ENCODE data around the gene TDRD12.
"Not testable (repeated sequence)": the region's sequence is repeated elsewhere in the genome, so short reads cannot be mapped to it uniquely, and the experiment has no call there.

TDRD12 gene

DNA sequence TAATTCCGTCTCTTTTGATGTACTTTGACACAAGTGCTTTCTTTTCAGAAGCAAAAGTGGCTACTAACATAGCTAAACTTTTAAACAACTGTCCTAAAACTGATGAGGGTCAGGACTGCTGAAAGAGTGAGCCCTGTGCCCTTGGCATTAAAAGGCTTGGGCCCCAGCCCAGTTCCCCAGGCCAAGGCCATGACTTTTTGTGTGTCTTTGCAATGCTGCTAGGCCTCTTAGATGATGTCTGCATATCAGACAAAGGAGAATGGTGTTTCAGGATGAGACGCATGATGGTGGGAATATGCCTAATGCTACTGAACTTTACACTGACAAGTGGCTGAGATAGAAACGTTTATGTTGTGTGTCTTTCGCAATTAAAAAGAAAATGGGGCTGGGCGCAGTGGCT lies 112.0 kb downstream of the TDRD12 start:
- ChIA-PET CTCF (interaction anchor here (0.6 kb wide), 1 partner anchor 712 kb away, joined by 5 read pairs; no protein-coding TSS in a partner anchor), POLR2A (no interaction called here)
- Histone ChIP-seq H3K36me3 (ENCODE audit: control insufficient read depth in 2 of 2, insufficient read depth in 1 of 2, low read length in 2 of 2) (no peaks in the 10 kb centered on the region), H3K9me3 (ENCODE audit: control insufficient read depth, insufficient read depth, low read depth, low read length) (peaks cover 3% of the 10 kb centered on the region), H3K4me3 (ENCODE audit: low read depth, low read length) (no peak overlapping the region), H3K27ac (ENCODE audit: extremely low read depth, low read depth, low read length) (no peak overlapping the region), H3K4me1 (ENCODE audit: control insufficient read depth, insufficient read depth, low read length) (no peaks in the 10 kb centered on the region; the same call in 1 of the 2 replicates)
- no peak for TF ChIP-seq ZNF621 (tag by site-specific recombination; IDR thresholded peaks at IDR 0.05)
- no peak for TF ChIP-seq ZNF549 (tag by site-specific recombination; IDR thresholded peaks at IDR 0.05)
- TF ChIP-seq, protein P1, sequence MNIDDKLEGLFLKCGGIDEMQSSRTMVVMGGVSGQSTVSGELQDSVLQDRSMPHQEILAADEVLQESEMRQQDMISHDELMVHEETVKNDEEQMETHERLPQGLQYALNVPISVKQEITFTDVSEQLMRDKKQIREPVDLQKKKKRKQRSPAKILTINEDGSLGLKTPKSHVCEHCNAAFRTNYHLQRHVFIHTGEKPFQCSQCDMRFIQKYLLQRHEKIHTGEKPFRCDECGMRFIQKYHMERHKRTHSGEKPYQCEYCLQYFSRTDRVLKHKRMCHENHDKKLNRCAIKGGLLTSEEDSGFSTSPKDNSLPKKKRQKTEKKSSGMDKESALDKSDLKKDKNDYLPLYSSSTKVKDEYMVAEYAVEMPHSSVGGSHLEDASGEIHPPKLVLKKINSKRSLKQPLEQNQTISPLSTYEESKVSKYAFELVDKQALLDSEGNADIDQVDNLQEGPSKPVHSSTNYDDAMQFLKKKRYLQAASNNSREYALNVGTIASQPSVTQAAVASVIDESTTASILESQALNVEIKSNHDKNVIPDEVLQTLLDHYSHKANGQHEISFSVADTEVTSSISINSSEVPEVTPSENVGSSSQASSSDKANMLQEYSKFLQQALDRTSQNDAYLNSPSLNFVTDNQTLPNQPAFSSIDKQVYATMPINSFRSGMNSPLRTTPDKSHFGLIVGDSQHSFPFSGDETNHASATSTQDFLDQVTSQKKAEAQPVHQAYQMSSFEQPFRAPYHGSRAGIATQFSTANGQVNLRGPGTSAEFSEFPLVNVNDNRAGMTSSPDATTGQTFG (tag by site-specific recombination; IDR thresholded peaks at IDR 0.05; ENCODE audit: borderline replicate concordance): no peak
- no peak for TF ChIP-seq KLF10 (tag by site-specific recombination; IDR thresholded peaks at IDR 0.05)
- no peak for TF ChIP-seq ZNF23 (tag by site-specific recombination; IDR thresholded peaks at IDR 0.05; ENCODE audit: borderline replicate concordance)
- no peak for TF ChIP-seq INSM2 (tag by site-specific recombination; IDR thresholded peaks at IDR 0.05)
- no peak for TF ChIP-seq ZSCAN16 (tag by site-specific recombination; IDR thresholded peaks at IDR 0.05)
- no peak for TF ChIP-seq ZNF768 (tag by site-specific recombination; IDR thresholded peaks at IDR 0.05)
- TF ChIP-seq ZNF677 (tag by site-specific recombination; IDR thresholded peaks at IDR 0.05): no peak
- TF ChIP-seq ZFHX2 (tag by site-specific recombination; conservative IDR thresholded peaks at IDR 0.05): no peak
- no peak for TF ChIP-seq ZNF610 (tag by site-specific recombination; IDR thresholded peaks at IDR 0.05; ENCODE audit: borderline replicate concordance)
- no peak for TF ChIP-seq OSR2 (tag by site-specific recombination; IDR thresholded peaks at IDR 0.05)
- TF ChIP-seq, protein P2, sequence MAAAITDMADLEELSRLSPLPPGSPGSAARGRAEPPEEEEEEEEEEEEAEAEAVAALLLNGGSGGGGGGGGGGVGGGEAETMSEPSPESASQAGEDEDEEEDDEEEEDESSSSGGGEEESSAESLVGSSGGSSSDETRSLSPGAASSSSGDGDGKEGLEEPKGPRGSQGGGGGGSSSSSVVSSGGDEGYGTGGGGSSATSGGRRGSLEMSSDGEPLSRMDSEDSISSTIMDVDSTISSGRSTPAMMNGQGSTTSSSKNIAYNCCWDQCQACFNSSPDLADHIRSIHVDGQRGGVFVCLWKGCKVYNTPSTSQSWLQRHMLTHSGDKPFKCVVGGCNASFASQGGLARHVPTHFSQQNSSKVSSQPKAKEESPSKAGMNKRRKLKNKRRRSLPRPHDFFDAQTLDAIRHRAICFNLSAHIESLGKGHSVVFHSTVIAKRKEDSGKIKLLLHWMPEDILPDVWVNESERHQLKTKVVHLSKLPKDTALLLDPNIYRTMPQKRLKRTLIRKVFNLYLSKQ (tag by site-specific recombination; IDR thresholded peaks at IDR 0.05; ENCODE audit: borderline replicate concordance): no peak
- TF ChIP-seq ZNF530 (tag by site-specific recombination; IDR thresholded peaks at IDR 0.05; ENCODE audit: low read depth): no peak
- TF ChIP-seq ZNF266 (tag by site-specific recombination; IDR thresholded peaks at IDR 0.05; ENCODE audit: low read depth): no peak
- TF ChIP-seq ZNF521 (tag by site-specific recombination; IDR thresholded peaks at IDR 0.05): no peak
- no peak for TF ChIP-seq ZNF48 (tag by site-specific recombination; IDR thresholded peaks at IDR 0.05)

GRCh38 chr19:32832094-32832493 lies 112.5 kb downstream of the TDRD12 start:
- CTCF ChIA-PET: interaction anchor here (0.7 kb wide), 1 partner anchor 358 kb away, joined by 7 read pairs; no protein-coding TSS in a partner anchor
- H3K4me3 ChIP-seq (ENCODE audit: low read depth, low read length); H3K36me3 ChIP-seq (ENCODE audit: control insufficient read depth in 2 of 2, insufficient read depth in 1 of 2, low read length in 2 of 2); H3K9me3 ChIP-seq (ENCODE audit: control insufficient read depth, insufficient read depth, low read depth, low read length); POLR2A ChIA-PET; H3K4me1 ChIP-seq (ENCODE audit: control insufficient read depth, insufficient read depth, low read length); H3K27ac ChIP-seq (ENCODE audit: extremely low read depth, low read depth, low read length): not testable (repeated sequence)

GRCh38 chr19:32832825-32833224 lies 113.3 kb downstream of the TDRD12 start:
- CTCF ChIA-PET: not testable (repeated sequence)

GRCh38 chr19:32833388-32833787 lies 113.8 kb downstream of the TDRD12 start:
- POLR2A ChIA-PET; H3K9me3 ChIP-seq (ENCODE audit: control insufficient read depth, insufficient read depth, low read depth, low read length); H3K27ac ChIP-seq (ENCODE audit: extremely low read depth, low read depth, low read length); H3K4me1 ChIP-seq (ENCODE audit: control insufficient read depth, insufficient read depth, low read length); H3K36me3 ChIP-seq (ENCODE audit: control insufficient read depth in 2 of 2, insufficient read depth in 1 of 2, low read length in 2 of 2); H3K4me3 ChIP-seq (ENCODE audit: low read depth, low read length): not testable (repeated sequence)
- CTCF ChIA-PET: interaction anchor here (0.6 kb wide), 1 partner anchor 88 kb away, joined by 5 read pairs; no protein-coding TSS in a partner anchor

More at GRCh38 chr19:32832825-32833224, 113.3 kb downstream of the TDRD12 start:
- H3K36me3 ChIP-seq (ENCODE audit: control insufficient read depth in 2 of 2, insufficient read depth in 1 of 2, low read length in 2 of 2); H3K4me3 ChIP-seq (ENCODE audit: low read depth, low read length); H3K4me1 ChIP-seq (ENCODE audit: control insufficient read depth, insufficient read depth, low read length); H3K9me3 ChIP-seq (ENCODE audit: control insufficient read depth, insufficient read depth, low read depth, low read length); POLR2A ChIA-PET; H3K27ac ChIP-seq (ENCODE audit: extremely low read depth, low read depth, low read length): not testable (repeated sequence)
